IPS-NIHi7 (cell line): ENCODE data around the gene EXOSC7.
"Not testable (repeated sequence)": the region's sequence is repeated elsewhere in the genome, so short reads cannot be mapped to it uniquely, and the experiment has no call there.

Source experiments
- DNase-seq: peaks from one replicate; pipeline ENCODE4 v3.0.0; 2012; ENCODE audit warnings: mixed read lengths; ENCODE audit errors: extremely low spot score

Gene EXOSC7

DNA sequence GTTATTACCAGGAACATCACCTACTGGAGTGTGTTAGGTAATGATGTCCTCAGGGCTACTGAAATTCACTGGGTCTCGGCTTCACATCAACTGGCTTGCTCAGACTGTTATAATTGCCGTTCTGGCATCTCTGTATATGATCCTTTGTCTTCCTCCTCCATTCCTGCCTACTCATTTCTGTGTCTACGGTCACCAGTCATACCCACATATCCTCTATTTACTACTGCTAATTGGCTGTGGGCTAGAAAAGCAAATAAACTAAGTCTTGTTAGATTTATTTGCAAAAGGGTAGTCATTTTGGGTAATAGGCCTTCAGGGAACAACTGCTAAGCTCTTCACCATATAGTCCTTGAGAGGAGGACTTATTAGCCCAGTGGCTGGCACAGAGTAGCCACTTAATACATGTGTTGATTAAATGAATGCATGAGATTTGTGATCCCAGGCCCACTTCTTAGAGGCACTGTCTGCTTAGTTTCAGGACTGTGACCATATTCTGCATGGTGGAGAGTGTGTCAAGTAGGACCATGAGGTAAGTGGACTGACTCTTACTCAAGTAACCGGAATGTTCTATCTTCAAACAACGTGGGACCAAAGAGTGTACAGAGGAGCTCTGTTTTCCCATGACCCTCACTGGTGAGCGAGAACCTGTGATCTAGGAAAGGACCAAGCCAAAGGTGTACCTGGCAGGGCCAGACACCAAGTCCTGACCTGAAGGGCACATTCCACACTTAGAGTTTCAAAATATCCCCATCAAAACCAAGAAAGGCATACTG is 13.2 kb upstream of the EXOSC7 start:
- no peak for DNase-seq

- DNase-seq, result no peak
Measured at GRCh38 chr3:44963571-44964325, 12.3 kb upstream of the EXOSC7 start.

DNA sequence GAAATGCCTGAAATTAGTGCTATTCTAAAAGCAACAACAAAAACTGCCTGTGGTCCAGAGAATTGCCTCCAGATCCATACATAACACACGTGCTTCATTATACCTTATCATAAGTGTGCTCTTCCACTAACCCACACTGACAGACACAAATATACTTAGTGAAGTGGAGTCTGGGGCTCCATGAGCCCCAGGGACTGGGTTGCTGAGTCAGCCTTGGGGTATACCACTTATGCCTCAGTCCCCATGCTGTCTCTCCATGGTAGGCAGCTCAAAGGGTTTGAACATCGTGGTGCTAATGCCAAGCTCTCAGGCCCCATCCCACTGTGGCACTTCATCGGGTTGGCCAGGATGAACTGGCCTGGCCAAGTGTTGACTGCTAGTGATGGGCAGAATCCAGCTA is 10.9 kb upstream of the EXOSC7 start:
- no peak for DNase-seq

- no peak for DNase-seq
Measured at GRCh38 chr3:44966795-44967278, 9.2 kb upstream of the EXOSC7 start.

- no peak for DNase-seq
Measured at GRCh38 chr3:44968447-44968858, 7.6 kb upstream of the EXOSC7 start.

- no peak for DNase-seq
Measured at GRCh38 chr3:44969154-44969827, 6.8 kb upstream of the EXOSC7 start.

- DNase-seq, result no peak
Measured at GRCh38 chr3:44969828-44970179, 6.2 kb upstream of the EXOSC7 start.

DNA sequence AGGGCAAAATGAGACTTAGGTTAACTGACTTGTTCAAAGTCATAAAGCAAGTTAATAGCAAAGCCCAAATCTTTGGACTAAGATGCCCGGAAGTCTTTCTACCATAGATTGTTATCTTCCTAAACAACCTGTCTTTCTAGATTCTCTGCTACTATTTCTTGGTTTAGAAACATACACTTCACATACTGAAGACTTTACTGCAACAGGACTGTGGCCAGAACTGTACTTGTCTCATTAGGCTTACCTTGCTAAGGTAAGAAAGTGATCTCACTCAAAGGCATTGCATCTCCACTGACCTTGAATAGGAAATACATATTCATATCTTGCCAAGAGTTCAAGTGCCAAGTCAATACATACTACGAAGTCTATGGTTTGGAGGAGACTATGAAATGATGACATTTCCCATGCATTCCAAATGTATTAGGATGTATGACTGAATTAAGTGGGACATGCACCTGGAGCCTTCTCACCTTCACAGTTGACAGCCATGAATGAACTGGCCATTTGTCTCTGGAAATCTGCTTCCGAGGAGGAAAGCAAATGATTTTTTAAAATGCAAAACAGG is 5.0 kb upstream of the EXOSC7 start:
- no peak for DNase-seq

DNA sequence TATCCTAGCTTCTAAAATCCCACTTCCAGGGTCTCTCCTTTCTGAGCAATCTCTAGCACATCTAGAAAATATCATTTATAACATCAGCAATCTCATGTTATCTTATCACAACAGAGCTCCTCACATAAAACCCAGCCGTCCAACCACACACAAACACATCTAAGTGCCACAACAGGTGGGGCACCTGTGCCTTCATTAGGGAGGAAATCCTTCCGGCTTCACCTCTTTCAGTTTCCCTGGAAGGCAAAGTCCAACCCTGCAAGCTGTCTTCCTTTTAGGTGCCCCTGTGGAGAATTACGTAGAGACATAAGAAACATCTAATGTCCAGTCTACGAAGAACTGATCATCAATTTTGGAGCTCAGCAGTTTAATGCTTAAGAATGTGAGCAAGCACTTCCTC is 1.6 kb upstream of the EXOSC7 start:
- DNase-seq, result no peak

GRCh38 chr3:44981220-44981619 is 5.2 kb downstream of the EXOSC7 start:
- no peak for DNase-seq

DNA sequence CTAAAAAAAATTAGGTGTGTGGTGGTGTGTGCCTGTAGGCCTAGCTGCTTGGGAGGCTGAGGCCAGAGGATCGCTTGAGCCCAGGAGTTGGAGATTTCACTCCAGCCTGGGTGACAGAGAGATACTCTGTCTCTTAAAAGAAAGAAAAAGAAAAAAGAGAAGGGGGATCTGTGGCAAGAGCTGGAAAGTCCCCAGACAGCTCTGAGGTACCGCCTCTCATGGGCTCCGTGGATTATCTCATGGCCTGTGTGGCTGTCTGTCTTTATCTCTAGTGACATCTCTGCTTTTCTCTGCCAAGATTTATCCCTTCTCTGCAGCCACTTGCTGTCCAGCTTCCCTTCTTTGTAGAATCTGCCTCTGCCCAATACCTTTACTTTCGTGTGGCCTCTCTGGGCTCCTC is 5.7 kb downstream of the EXOSC7 start:
- no peak for DNase-seq

DNA sequence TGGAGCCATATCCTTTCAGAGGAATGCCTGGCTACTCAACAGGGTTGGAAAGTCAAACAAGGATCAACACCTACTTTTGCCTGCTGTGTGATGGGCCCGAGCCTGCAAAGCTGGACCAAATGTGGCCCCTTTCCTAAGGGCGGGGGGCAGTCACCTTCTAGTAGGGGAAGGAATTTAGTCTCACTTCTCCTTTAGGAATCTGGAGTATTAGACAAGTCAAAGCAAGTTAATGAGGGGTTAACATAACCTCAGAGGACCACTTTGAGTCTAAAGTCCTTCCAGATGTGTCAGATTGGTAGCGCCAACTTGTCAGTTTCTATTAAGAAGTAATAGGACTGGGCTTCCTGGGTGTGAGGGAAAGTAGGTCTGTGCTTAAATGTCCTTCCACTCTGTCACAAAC is 6.8 kb downstream of the EXOSC7 start:
- DNase-seq, result no peak

GRCh38 chr3:44983484-44983941 is 7.5 kb downstream of the EXOSC7 start:
- peak; percentile 23 for DNase-seq

DNA sequence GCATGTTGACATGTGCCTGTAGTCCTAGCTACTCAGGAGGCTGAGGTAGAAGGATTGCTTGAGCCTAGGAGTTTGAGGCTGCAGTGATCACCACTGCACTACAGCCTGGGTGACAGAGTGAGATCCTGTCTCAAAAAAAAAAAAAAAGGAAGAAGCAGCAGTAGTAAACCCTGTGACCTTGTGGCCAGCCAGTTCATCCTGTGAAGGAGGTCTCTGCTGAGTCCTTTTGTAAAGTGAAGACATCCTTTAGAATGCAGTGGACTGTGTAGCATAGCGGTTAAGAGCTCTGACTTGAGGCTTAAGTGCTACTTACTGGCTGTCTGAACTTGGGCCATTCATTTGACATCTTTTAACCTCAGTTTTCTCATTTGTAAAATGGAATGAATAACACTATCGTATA is 8.3 kb downstream of the EXOSC7 start:
- DNase-seq, result no peak

- not testable (repeated sequence) for DNase-seq
Measured at GRCh38 chr3:44986330-44986729, 10.3 kb downstream of the EXOSC7 start.

- DNase-seq, result no peak
Measured at GRCh38 chr3:44987332-44987731, 11.3 kb downstream of the EXOSC7 start.

GRCh38 chr3:44988073-44988472 is 12.0 kb downstream of the EXOSC7 start:
- no peak for DNase-seq

- DNase-seq, result no peak
Measured at GRCh38 chr3:44989141-44989540, 13.1 kb downstream of the EXOSC7 start.

DNA sequence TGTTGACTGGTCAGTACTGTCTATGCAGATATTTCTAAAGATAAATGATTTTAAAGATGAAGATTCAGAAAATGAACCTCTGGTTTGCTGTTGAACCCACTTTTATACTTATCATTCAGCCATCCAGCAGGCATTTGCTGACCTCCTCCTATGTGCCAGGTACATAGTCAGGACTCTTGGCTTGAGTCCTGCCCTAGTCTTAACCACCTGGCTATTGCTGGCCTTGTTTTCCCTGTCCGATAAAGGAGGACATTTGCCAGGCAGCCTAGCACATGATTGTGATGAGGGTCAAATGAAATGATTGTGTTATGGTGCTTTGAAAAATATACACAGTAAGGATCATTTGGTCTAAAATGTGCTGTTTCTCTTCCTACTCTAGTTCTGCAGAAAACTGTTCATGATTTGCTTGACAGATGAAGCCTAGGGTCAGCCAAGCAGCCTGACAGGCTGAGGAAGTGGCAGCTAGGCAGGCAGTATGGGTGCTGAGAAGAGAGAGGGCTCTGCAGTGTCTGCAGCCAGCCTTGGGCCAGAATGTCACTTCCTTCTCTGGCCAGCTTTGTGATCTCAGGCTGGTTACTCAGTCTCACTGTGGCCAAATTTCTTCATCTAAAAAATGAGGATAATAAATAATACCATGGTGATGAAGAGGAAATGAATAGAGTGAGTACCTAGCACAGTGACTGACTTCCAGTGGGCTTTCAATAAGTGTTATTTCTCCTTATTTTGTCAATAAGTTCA is 13.8 kb downstream of the EXOSC7 start:
- DNase-seq, result no peak

GRCh38 chr3:44991326-44991725 is 15.3 kb downstream of the EXOSC7 start:
- no peak for DNase-seq
